Trophoblast cell (in vitro differentiated cells and primary cell): ENCODE measurements around the gene SLC16A4.
A peak's percentile ranks its signal among the peaks of the same experiment; 100 is the strongest.
"Not testable (repeated sequence)": the region's sequence is repeated elsewhere in the genome, so short reads cannot be mapped to it uniquely, and the experiment has no call there.

Experiments
- DNase-seq, 2 donors: peaks; one replicate each; pipeline ENCODE4 v3.0.0-alpha.2; 2016
- H2AFZ ChIP-seq: 2 replicates; pipeline ENCODE4 v1.6.1; 2013; ENCODE audit warnings: low read length, moderate library complexity, mild to moderate bottlenecking; ENCODE audit not compliant: insufficient read depth, poor library complexity
- H2AK5ac ChIP-seq: 2 replicates; pipeline ENCODE4 v1.6.1; 2013; ENCODE audit warnings: mild to moderate bottlenecking, low read length
- H2BK120ac ChIP-seq: 2 replicates; pipeline ENCODE4 v1.6.1; 2013; ENCODE audit warnings: low read length, mild to moderate bottlenecking, moderate library complexity; ENCODE audit not compliant: insufficient read depth, poor library complexity
- H2BK12ac ChIP-seq: 2 replicates; pipeline ENCODE4 v1.6.1; 2013; ENCODE audit warnings: mild to moderate bottlenecking, low read length, moderate library complexity
- H2BK5ac ChIP-seq: 2 replicates; pipeline ENCODE4 v1.6.1; 2013; ENCODE audit warnings: low read length, low read depth, moderate library complexity, mild to moderate bottlenecking; ENCODE audit not compliant: poor library complexity
- H3K14ac ChIP-seq: 2 replicates; pipeline ENCODE4 v1.6.1; 2013; ENCODE audit warnings: mild to moderate bottlenecking, low read length
- H3K18ac ChIP-seq: 2 replicates; pipeline ENCODE4 v1.6.1; 2013; ENCODE audit warnings: mild to moderate bottlenecking, low read length
- H3K23ac ChIP-seq: 2 replicates; pipeline ENCODE4 v1.6.1; 2013; ENCODE audit warnings: low read length
- H3K27ac ChIP-seq: 2 replicates; pipeline ENCODE4 v1.5.1; 2013; ENCODE audit warnings: low read depth, mild to moderate bottlenecking, inconsistent platforms, low read length, moderate library complexity
- H3K27me3 ChIP-seq: 2 replicates; pipeline ENCODE4 v1.6.1; 2013; ENCODE audit warnings: inconsistent platforms, mild to moderate bottlenecking, low read length, moderate library complexity; ENCODE audit not compliant: insufficient read depth
- H3K36me3 ChIP-seq, 2 experiments: 1 replicate in 1 of 2; 2 replicates in 1 of 2; pipeline ENCODE4 v1.6.1; 2013; ENCODE audit warnings: low read length in 2 of 2, mild to moderate bottlenecking in 2 of 2, moderate library complexity in 1 of 2; ENCODE audit not compliant: insufficient read depth in 2 of 2, control insufficient read depth in 1 of 2
- H3K4ac ChIP-seq: 2 replicates; pipeline ENCODE4 v1.6.1; 2013; ENCODE audit warnings: low read depth, mild to moderate bottlenecking, low read length, moderate library complexity
- H3K4me1 ChIP-seq, 2 experiments: 1 replicate in 1 of 2; 2 replicates in 1 of 2; pipeline ENCODE4 v1.6.1; 2013; ENCODE audit warnings: low read length in 2 of 2, mild to moderate bottlenecking in 2 of 2, moderate library complexity in 1 of 2; ENCODE audit not compliant: insufficient read depth in 2 of 2, control insufficient read depth in 1 of 2
- H3K4me2 ChIP-seq: 2 replicates; pipeline ENCODE4 v1.6.1; 2013; ENCODE audit warnings: inconsistent platforms, mild to moderate bottlenecking, low read length, moderate library complexity
- H3K4me3 ChIP-seq: 2 replicates; pipeline ENCODE4 v1.5.1; 2013; ENCODE audit warnings: mild to moderate bottlenecking, low read depth, low read length, inconsistent platforms
- H3K79me1 ChIP-seq: one replicate; pipeline ENCODE4 v1.6.1; 2013; ENCODE audit warnings: low read length
- H3K79me2 ChIP-seq: 2 replicates; pipeline ENCODE4 v1.6.1; 2013; ENCODE audit warnings: low read length, mild to moderate bottlenecking; ENCODE audit not compliant: control insufficient read depth, insufficient read depth, poor library complexity
- H3K9ac ChIP-seq: 2 replicates; pipeline ENCODE4 v1.6.1; 2013; ENCODE audit warnings: mild to moderate bottlenecking, low read length
- H3K9me3 ChIP-seq: 2 replicates; pipeline ENCODE4 v1.6.1; 2013; ENCODE audit warnings: low read depth, mild to moderate bottlenecking, control low read depth, inconsistent platforms, low read length; ENCODE audit not compliant: insufficient read depth
- H4K12ac ChIP-seq: 2 replicates; pipeline ENCODE4 v1.6.1; 2013; ENCODE audit warnings: low read depth, mild to moderate bottlenecking, low read length, moderate library complexity
- H4K8ac ChIP-seq: 2 replicates; pipeline ENCODE4 v1.6.1; 2013; ENCODE audit warnings: low read depth, mild to moderate bottlenecking, low read length, moderate library complexity
- H4K91ac ChIP-seq: one replicate; pipeline ENCODE4 v1.6.1; 2013; ENCODE audit warnings: low read depth, mild to moderate bottlenecking, low read length, moderate library complexity
- whole genome bisulfite sequencing: extraction: QIAGEN DNeasy Blood & Tissue Kit; methylation state at CpG from one replicate; pipeline ENCODE4 v1.1.7; 2013; ENCODE audit warnings: missing lambda C conversion rate; ENCODE audit not compliant: insufficient read length, insufficient coverage; ENCODE audit errors: extremely low coverage; 5-methylcytosine and 5-hydroxymethylcytosine counted together

The SLC16A4 gene

DNA sequence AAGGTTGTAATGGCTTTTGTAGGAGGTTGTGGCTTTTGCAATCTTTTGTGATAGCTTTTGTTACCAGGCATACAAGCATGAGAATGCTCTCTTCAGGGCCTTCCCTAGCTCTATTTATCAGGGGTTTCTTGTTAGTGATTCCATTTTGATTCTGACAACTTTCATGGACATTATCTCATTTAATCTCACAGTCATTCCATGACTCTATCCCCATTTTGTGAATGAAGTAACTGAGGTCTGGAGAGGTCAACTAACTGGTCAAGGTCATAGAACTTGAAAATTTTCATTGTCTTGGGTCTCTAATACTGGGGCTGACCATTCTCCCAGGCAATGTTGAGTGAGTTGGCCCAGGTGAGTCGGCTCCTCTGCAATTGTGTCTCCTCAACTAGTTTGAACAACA lies 27.9 kb upstream of the SLC16A4 start:
- Histone ChIP-seq H3K36me3 (no peaks in the 10 kb centered on the region), H3K23ac (no peak overlapping the region), H2BK5ac (no peak overlapping the region), H3K4me2 (no peak overlapping the region), H2AFZ (no peak overlapping the region), H3K14ac (no peak overlapping the region), H2AK5ac (no peak overlapping the region), H3K79me2 (no peaks in the 10 kb centered on the region), H4K91ac (no peak overlapping the region), H3K4me3 (no peak overlapping the region), H4K8ac (no peak overlapping the region), H3K9ac (no peak overlapping the region), H2BK12ac (no peak overlapping the region), H3K4ac (no peak overlapping the region), H3K18ac (no peak overlapping the region), H2BK120ac (no peak overlapping the region), H3K4me1 (no peaks in the 10 kb centered on the region), H3K27ac (no peak overlapping the region), H3K79me1 (no peaks in the 10 kb centered on the region), H3K9me3 (no peaks in the 10 kb centered on the region), H3K27me3 (no peaks in the 10 kb centered on the region), H4K12ac (no peak overlapping the region)
- no peak for DNase-seq
- no CpG with 5 or more reads among the region's 1 CpG for WGBS

DNA sequence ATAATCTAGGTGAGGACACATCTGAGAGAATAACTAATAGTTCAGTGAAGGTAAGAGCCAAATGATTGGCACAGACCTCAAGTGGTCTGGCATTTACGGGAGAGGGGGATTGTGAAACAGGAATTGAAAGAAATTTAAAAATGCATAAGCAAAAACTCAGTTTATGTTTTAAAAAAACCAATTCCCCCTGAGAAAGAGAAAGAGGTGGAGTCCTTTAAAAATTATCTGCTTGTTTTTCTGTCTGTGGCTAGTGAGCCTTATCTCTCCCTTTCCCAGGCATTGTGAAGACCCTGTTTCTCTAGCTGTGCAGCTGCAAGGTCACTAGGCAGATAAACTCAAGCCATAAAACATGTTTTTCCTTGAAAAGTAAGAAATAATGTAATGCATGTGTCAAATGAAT lies 22.2 kb upstream of the SLC16A4 start:
- H4K8ac ChIP-seq, H3K9me3 ChIP-seq, H3K4me2 ChIP-seq, H3K36me3 ChIP-seq, H3K4me1 ChIP-seq, H3K14ac ChIP-seq, DNase-seq, H3K23ac ChIP-seq, H3K4me3 ChIP-seq, H4K91ac ChIP-seq, H2BK5ac ChIP-seq, H3K9ac ChIP-seq, H2BK12ac ChIP-seq, H2BK120ac ChIP-seq, H2AFZ ChIP-seq, H4K12ac ChIP-seq, H3K27ac ChIP-seq, H3K4ac ChIP-seq, H2AK5ac ChIP-seq, H3K18ac ChIP-seq, H3K27me3 ChIP-seq, H3K79me2 ChIP-seq, H3K79me1 ChIP-seq: not testable (repeated sequence)
- no CpG with 5 or more reads among the region's 1 CpG for WGBS

DNA sequence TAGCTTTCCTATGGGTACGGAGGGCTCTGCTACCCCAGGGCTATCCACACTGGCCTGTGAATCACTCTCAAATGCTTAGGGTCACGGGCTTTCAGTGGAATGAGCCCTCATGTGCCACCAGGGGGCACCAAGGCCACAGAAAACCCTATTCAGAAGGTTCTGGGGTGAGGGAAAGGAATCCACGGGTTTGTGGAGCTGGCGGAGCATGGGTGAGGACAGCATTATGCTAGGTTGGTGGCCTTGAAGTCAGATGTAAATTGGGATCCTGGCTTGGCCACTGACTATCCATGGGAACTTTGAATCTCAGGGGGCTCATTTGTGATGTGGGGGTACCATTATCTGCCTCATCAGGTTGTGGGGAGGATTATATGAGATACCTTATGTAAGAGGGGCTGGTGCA lies 21.8 kb upstream of the SLC16A4 start:
- WGBS = no CpG with 5 or more reads among the region's 4 CpGs
- H4K12ac ChIP-seq = no peak overlapping the region

GRCh38 chr1:110411173-110411735 lies 20.4 kb upstream of the SLC16A4 start:
- Histone ChIP-seq H3K79me2 (peaks cover 7% of the 10 kb centered on the region), H3K27me3 (no peaks in the 10 kb centered on the region), H2AFZ (no peak overlapping the region), H2BK5ac (no peak overlapping the region), H3K4me1 (peaks cover 0 to 2% of the 10 kb centered on the region in 2 experiments), H3K18ac (no peak overlapping the region), H3K79me1 (peaks cover 7% of the 10 kb centered on the region), H4K91ac (no peak overlapping the region), H3K36me3 (no peaks in the 10 kb centered on the region), H2AK5ac (no peak overlapping the region), H4K12ac (no peak overlapping the region), H2BK120ac (no peak overlapping the region), H3K14ac (no peak overlapping the region), H3K9ac (no peak overlapping the region), H3K9me3 (no peaks in the 10 kb centered on the region), H3K4ac (no peak overlapping the region), H3K4me3 (no peak overlapping the region), H3K4me2 (no peak overlapping the region), H3K27ac (no peak overlapping the region), H2BK12ac (no peak overlapping the region), H3K23ac (no peak overlapping the region), H4K8ac (no peak overlapping the region)
- no peak for DNase-seq
- WGBS = no CpG with 5 or more reads among the region's 7 CpGs

More for the DNA sequence above, 21.8 kb upstream of the SLC16A4 start:
- Histone ChIP-seq H3K79me1 (peaks cover 4% of the 10 kb centered on the region), H3K14ac (no peak overlapping the region), H2BK12ac (no peak overlapping the region), H3K4me3 (no peak overlapping the region), H3K4me2 (no peak overlapping the region), H3K18ac (no peak overlapping the region), H3K4ac (no peak overlapping the region), H3K9me3 (no peaks in the 10 kb centered on the region), H2BK120ac (no peak overlapping the region), H2BK5ac (no peak overlapping the region), H3K27ac (no peak overlapping the region), H3K4me1 (peaks cover 0 to 2% of the 10 kb centered on the region in 2 experiments), H4K8ac (no peak overlapping the region), H2AK5ac (no peak overlapping the region), H3K9ac (no peak overlapping the region), H3K23ac (no peak overlapping the region), H2AFZ (no peak overlapping the region), H4K91ac (no peak overlapping the region), H3K27me3 (no peaks in the 10 kb centered on the region), H3K79me2 (peaks cover 2% of the 10 kb centered on the region), H3K36me3 (no peaks in the 10 kb centered on the region)
- DNase-seq = peak in 1 of 2 donors; percentile 50
